CD4-positive, CD25-positive, alpha-beta regulatory T cell (primary cell): ENCODE measurements around the gene CRADD. TPM values are rescaled to one million over a fixed set of nuclear protein-coding genes. Genes with fewer than 3 reads are reported as not detected.

ENCODE experiments used
- ATAC-seq, 2 donors: fragments of 150-1000 bp; cut with Tn5 transposase; one replicate each; pipeline ENCODE4 v1.10.0; 2021; ENCODE audit warnings: low read depth in 2 of 2, moderate number of reproducible peaks in 2 of 2, moderate library complexity in 1 of 2
- DNase-seq, 3 donors: peaks; one replicate each; pipeline versions ENCODE4 v3.0.0 to v3.0.0-alpha.2; 2012 to 2022; ENCODE audit warnings: mixed read lengths in 1 of 3
- H3K27ac ChIP-seq: one replicate; pipeline ENCODE4 v1.7.0; 2013; ENCODE audit warnings: mild to moderate bottlenecking, low read length; ENCODE audit not compliant: insufficient read depth, poor library complexity, severe bottlenecking
- H3K27me3 ChIP-seq: one replicate; pipeline ENCODE4 v1.7.0; 2013; ENCODE audit warnings: low read length; ENCODE audit not compliant: control insufficient read depth, insufficient read depth
- H3K36me3 ChIP-seq: one replicate; pipeline ENCODE4 v1.7.0; 2013; ENCODE audit warnings: mild to moderate bottlenecking, low read length, moderate library complexity; ENCODE audit not compliant: control insufficient read depth, insufficient read depth
- H3K4me1 ChIP-seq: 2 replicates; pipeline ENCODE4 v1.7.0; 2013; ENCODE audit warnings: mild to moderate bottlenecking, low read length; ENCODE audit not compliant: insufficient read depth, control insufficient read depth, poor library complexity, severe bottlenecking
- H3K4me3 ChIP-seq: one replicate; pipeline ENCODE4 v1.7.0; 2013; ENCODE audit warnings: low read depth, mild to moderate bottlenecking, low read length, moderate library complexity
- H3K9me3 ChIP-seq, 2 experiments: 1 replicate in 1 of 2; 2 replicates in 1 of 2; pipeline ENCODE4 v1.7.0; 2013; ENCODE audit warnings: low read length in 2 of 2, mild to moderate bottlenecking in 1 of 2, moderate library complexity in 1 of 2; ENCODE audit not compliant: control insufficient read depth in 2 of 2
- H3K27ac Mint-ChIP-seq, 3 donors: one replicate each; pipeline ENCODE4 v1.8.0; 2020 to 2022; ENCODE audit warnings: mild to moderate bottlenecking in 3 of 3, mixed read lengths in 3 of 3, moderate library complexity in 2 of 3
- H3K27me3 Mint-ChIP-seq: one replicate; pipeline ENCODE4 v1.8.0; 2022; ENCODE audit warnings: mild to moderate bottlenecking, mixed read lengths
- H3K36me3 Mint-ChIP-seq: one replicate; pipeline ENCODE4 v1.8.0; 2020; ENCODE audit warnings: mixed read lengths
- H3K4me1 Mint-ChIP-seq, 4 donors: one replicate each; pipeline ENCODE4 v1.8.0; 2020 to 2022; ENCODE audit warnings: mixed read lengths in 4 of 4, mild to moderate bottlenecking in 1 of 4
- H3K4me3 Mint-ChIP-seq, 4 donors: one replicate each; pipeline ENCODE4 v1.8.0; 2020 to 2022; ENCODE audit warnings: mild to moderate bottlenecking in 4 of 4, mixed read lengths in 4 of 4, moderate library complexity in 3 of 4
- H3K9me3 Mint-ChIP-seq, 7 donors: one replicate each; pipeline ENCODE4 v1.8.0; 2020 to 2022; ENCODE audit warnings: mixed read lengths in 7 of 7, mild to moderate bottlenecking in 3 of 7, moderate library complexity in 2 of 7
- polyA plus RNA-seq, 4 donors: library from polyadenylated mRNA; unstranded; fragments of 300-500 nt; fragmentation: Illumina TruSeq; gene quantifications; one replicate each; pipeline ENCODE4 v1.2.3, GENCODE V29; 2021
- total RNA-seq: library from RNA; stranded (reverse); gene quantifications from one replicate; pipeline ENCODE4 v1.2.3, GENCODE V29; 2022

CRADD gene
- total and polyA plus RNA-seq, 5 donors from 2014 or later: 10.1 to 24.2 (median 20.6) TPM

- peak overlapping the region in 2 of 4 donors; percentile 11 to 16 for H3K4me3 Mint-ChIP-seq
- Histone ChIP-seq H3K27me3 (no peaks in the 10 kb centered on the region), H3K9me3 (no peaks in the 10 kb centered on the region), H3K4me3 (no peak overlapping the region), H3K4me1 (peaks cover 30% of the 10 kb centered on the region), H3K36me3 (no peaks in the 10 kb centered on the region), H3K27ac (no peak overlapping the region)
- H3K4me1 Mint-ChIP-seq: peaks cover 28 to 53% (median 42%) of the 10 kb centered on the region in 4 donors
- peaks cover 14% of the 10 kb centered on the region for H3K36me3 Mint-ChIP-seq
- DNase-seq: no peak
- H3K27me3 Mint-ChIP-seq: no peaks in the 10 kb centered on the region
- H3K27ac Mint-ChIP-seq: peak overlapping the region in 1 of 3 donors; percentile 77
- H3K9me3 Mint-ChIP-seq: peaks cover 0 to 3% (median 0%) of the 10 kb centered on the region in 7 donors
- ATAC-seq: no peak
Measured at GRCh38 chr12:93788853-93789252, 111.7 kb downstream of the CRADD start.

- DNase-seq: no peak
- Mint-ChIP-seq H3K4me1 (peaks cover 19 to 44% (median 33%) of the 10 kb centered on the region in 4 donors), H3K36me3 (peaks cover 14% of the 10 kb centered on the region)
Measured at GRCh38 chr12:93789767-93790166, 112.6 kb downstream of the CRADD start.

GRCh38 chr12:93790472-93791152, 113.4 kb downstream of the CRADD start:
- Histone ChIP-seq H3K27me3 (no peaks in the 10 kb centered on the region), H3K27ac (no peak overlapping the region), H3K4me1 (peaks cover 12% of the 10 kb centered on the region), H3K9me3 (no peaks in the 10 kb centered on the region), H3K36me3 (no peaks in the 10 kb centered on the region), H3K4me3 (no peak overlapping the region)
- Mint-ChIP-seq H3K27ac (no peak overlapping the region), H3K9me3 (peaks cover 0 to 2% (median 0%) of the 10 kb centered on the region in 7 donors), H3K4me1 (peaks cover 11 to 36% (median 25%) of the 10 kb centered on the region in 4 donors), H3K27me3 (no peaks in the 10 kb centered on the region), H3K36me3 (peaks cover 14% of the 10 kb centered on the region), H3K4me3 (no peak overlapping the region)
- DNase-seq (peak in 1 of 3 donors; percentile 68), ATAC-seq (peak in 1 of 2 donors; percentile 68)

More at GRCh38 chr12:93789767-93790166, 112.6 kb downstream of the CRADD start:
- Histone ChIP-seq H3K4me3 (no peak overlapping the region), H3K36me3 (no peaks in the 10 kb centered on the region), H3K27ac (no peak overlapping the region), H3K9me3 (no peaks in the 10 kb centered on the region), H3K4me1 (peaks cover 21% of the 10 kb centered on the region), H3K27me3 (no peaks in the 10 kb centered on the region)
- Mint-ChIP-seq H3K9me3 (peaks cover 0 to 3% (median 0%) of the 10 kb centered on the region in 7 donors), H3K4me3 (peak overlapping the region in 2 of 4 donors; percentile 16 to 44), H3K27me3 (no peaks in the 10 kb centered on the region), H3K27ac (peak overlapping the region; percentile 66 to 86 (median 77))
- no peak for ATAC-seq

- no peak overlapping the region for H3K27ac ChIP-seq
- H3K9me3 Mint-ChIP-seq: peaks cover 0 to under 1% (median 0%) of the 10 kb centered on the region in 7 donors
- H3K36me3 ChIP-seq: no peaks in the 10 kb centered on the region
- H3K9me3 ChIP-seq: no peaks in the 10 kb centered on the region
- H3K4me1 ChIP-seq: peaks cover 11% of the 10 kb centered on the region
- H3K36me3 Mint-ChIP-seq: peaks cover 11% of the 10 kb centered on the region
- H3K4me1 Mint-ChIP-seq: peaks cover 8 to 34% (median 19%) of the 10 kb centered on the region in 4 donors
- no peaks in the 10 kb centered on the region for H3K27me3 ChIP-seq
- DNase-seq (no peak), ATAC-seq (no peak)
- no peak overlapping the region for H3K27ac Mint-ChIP-seq
- no peaks in the 10 kb centered on the region for H3K27me3 Mint-ChIP-seq
- no peak overlapping the region for H3K4me3 ChIP-seq
- H3K4me3 Mint-ChIP-seq: no peak overlapping the region
Measured at GRCh38 chr12:93793007-93793406, 115.8 kb downstream of the CRADD start.

GRCh38 chr12:93793983-93794382, 116.8 kb downstream of the CRADD start:
- Histone ChIP-seq H3K4me3 (no peak overlapping the region), H3K27ac (no peak overlapping the region), H3K4me1 (peaks cover 6% of the 10 kb centered on the region), H3K27me3 (no peaks in the 10 kb centered on the region), H3K9me3 (no peaks in the 10 kb centered on the region), H3K36me3 (no peaks in the 10 kb centered on the region)
- DNase-seq: no peak
- ATAC-seq: no peak
- no peak overlapping the region for H3K27ac Mint-ChIP-seq
- H3K4me3 Mint-ChIP-seq: no peak overlapping the region
- no peaks in the 10 kb centered on the region for H3K9me3 Mint-ChIP-seq
- peaks cover 5% of the 10 kb centered on the region for H3K36me3 Mint-ChIP-seq
- no peaks in the 10 kb centered on the region for H3K27me3 Mint-ChIP-seq
- peaks cover 6 to 32% (median 22%) of the 10 kb centered on the region in 4 donors for H3K4me1 Mint-ChIP-seq

GRCh38 chr12:93794738-93795137, 117.6 kb downstream of the CRADD start:
- no peak overlapping the region for H3K27ac Mint-ChIP-seq
- Histone ChIP-seq H3K36me3 (no peaks in the 10 kb centered on the region), H3K27me3 (no peaks in the 10 kb centered on the region), H3K27ac (no peak overlapping the region), H3K9me3 (no peaks in the 10 kb centered on the region), H3K4me3 (no peak overlapping the region), H3K4me1 (peaks cover 3% of the 10 kb centered on the region)
- H3K4me1 Mint-ChIP-seq: peaks cover under 1 to 24% (median 19%) of the 10 kb centered on the region in 4 donors
- no peak overlapping the region for H3K4me3 Mint-ChIP-seq
- no peaks in the 10 kb centered on the region for H3K27me3 Mint-ChIP-seq
- no peak for DNase-seq
- peaks cover under 1% of the 10 kb centered on the region for H3K36me3 Mint-ChIP-seq
- ATAC-seq: no peak
- no peaks in the 10 kb centered on the region for H3K9me3 Mint-ChIP-seq

GRCh38 chr12:93795352-93795751, 118.2 kb downstream of the CRADD start:
- no peak for ATAC-seq
- H3K27me3 ChIP-seq: no peaks in the 10 kb centered on the region
- Mint-ChIP-seq H3K4me1 (peaks cover 4 to 20% (median 15%) of the 10 kb centered on the region in 4 donors), H3K4me3 (no peak overlapping the region), H3K36me3 (peaks cover 5% of the 10 kb centered on the region), H3K9me3 (no peaks in the 10 kb centered on the region), H3K27me3 (no peaks in the 10 kb centered on the region), H3K27ac (no peak overlapping the region)
- H3K9me3 ChIP-seq: no peaks in the 10 kb centered on the region
- no peaks in the 10 kb centered on the region for H3K4me1 ChIP-seq
- no peaks in the 10 kb centered on the region for H3K36me3 ChIP-seq
- no peak overlapping the region for H3K27ac ChIP-seq
- no peak for DNase-seq
- H3K4me3 ChIP-seq: no peak overlapping the region

GRCh38 chr12:93796729-93797128, 119.6 kb downstream of the CRADD start:
- Mint-ChIP-seq H3K4me1 (peaks cover 4 to 15% (median 11%) of the 10 kb centered on the region in 4 donors), H3K36me3 (peaks cover 7% of the 10 kb centered on the region), H3K27me3 (no peaks in the 10 kb centered on the region), H3K27ac (no peak overlapping the region), H3K4me3 (no peak overlapping the region), H3K9me3 (no peaks in the 10 kb centered on the region)
- no peaks in the 10 kb centered on the region for H3K27me3 ChIP-seq
- no peaks in the 10 kb centered on the region for H3K9me3 ChIP-seq
- no peaks in the 10 kb centered on the region for H3K36me3 ChIP-seq
- no peak overlapping the region for H3K4me3 ChIP-seq
- DNase-seq: no peak
- H3K4me1 ChIP-seq: no peaks in the 10 kb centered on the region
- H3K27ac ChIP-seq: no peak overlapping the region
- ATAC-seq: no peak
